Measurements from ENCODE around the gene KLRF1.

DNA sequence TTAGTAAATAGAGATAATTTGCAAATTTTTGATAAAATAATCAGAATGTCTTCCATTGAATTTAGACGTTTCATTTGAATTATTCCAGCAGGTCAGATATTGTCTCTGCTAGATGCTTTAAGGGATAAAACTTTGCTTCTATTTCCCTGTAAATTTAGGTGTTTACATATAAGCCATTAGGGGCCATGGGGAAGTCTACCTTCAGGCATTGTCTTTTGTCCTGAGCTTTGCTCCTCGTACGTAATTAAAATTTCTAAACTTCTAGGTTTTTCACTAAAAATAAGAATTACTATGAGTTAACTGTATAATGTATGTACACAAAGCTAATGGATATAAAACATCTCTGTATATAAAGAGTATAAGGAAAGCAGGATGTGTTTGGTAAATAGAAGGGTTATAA, 42.5 kb upstream of the KLRF1 start:
- TF ChIP-seq EZH2 (optimal IDR thresholded peaks at IDR 0.05; ENCODE audit: low read depth, low read length) (no peak), EZH2phosphoT487 (IDR thresholded peaks at IDR 0.05; ENCODE audit: low read length) (no peak)
- TF ChIP-seq, protein P1, sequence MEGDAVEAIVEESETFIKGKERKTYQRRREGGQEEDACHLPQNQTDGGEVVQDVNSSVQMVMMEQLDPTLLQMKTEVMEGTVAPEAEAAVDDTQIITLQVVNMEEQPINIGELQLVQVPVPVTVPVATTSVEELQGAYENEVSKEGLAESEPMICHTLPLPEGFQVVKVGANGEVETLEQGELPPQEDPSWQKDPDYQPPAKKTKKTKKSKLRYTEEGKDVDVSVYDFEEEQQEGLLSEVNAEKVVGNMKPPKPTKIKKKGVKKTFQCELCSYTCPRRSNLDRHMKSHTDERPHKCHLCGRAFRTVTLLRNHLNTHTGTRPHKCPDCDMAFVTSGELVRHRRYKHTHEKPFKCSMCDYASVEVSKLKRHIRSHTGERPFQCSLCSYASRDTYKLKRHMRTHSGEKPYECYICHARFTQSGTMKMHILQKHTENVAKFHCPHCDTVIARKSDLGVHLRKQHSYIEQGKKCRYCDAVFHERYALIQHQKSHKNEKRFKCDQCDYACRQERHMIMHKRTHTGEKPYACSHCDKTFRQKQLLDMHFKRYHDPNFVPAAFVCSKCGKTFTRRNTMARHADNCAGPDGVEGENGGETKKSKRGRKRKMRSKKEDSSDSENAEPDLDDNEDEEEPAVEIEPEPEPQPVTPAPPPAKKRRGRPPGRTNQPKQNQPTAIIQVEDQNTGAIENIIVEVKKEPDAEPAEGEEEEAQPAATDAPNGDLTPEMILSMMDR (IDR thresholded peaks at IDR 0.05; ENCODE audit: low read length) = no peak
